HepG2 (cell line): ENCODE data around the gene EAF1.

Experiments
- ATF3 ChIP-seq: sonication (generic); formaldehyde crosslinking; IDR thresholded peaks from 2 replicates; pipeline ENCODE4 v1.4.0; 2020; ENCODE audit warnings: missing genetic modification reagents
- EHMT2 ChIP-seq: fragments of 200-600 bp; sonication (generic); IDR thresholded peaks from 2 replicates; pipeline ENCODE4 v1.7.0; 2017; ENCODE audit warnings: antibody characterized with exemption, low read depth, low read length, borderline replicate concordance
- ELF4 ChIP-seq: sonication (generic); formaldehyde crosslinking; IDR thresholded peaks from 2 replicates; pipeline ENCODE4 v1.5.0; 2020; ENCODE audit warnings: missing genetic modification reagents, mild to moderate bottlenecking, moderate library complexity, borderline replicate concordance
- PHB2 ChIP-seq: fragments of 450-650 bp; IDR thresholded peaks from 2 replicates; pipeline ENCODE4 v1.6.1; 2018; ENCODE audit not compliant: partially characterized antibody
- TAF1 ChIP-seq: sonication (generic); formaldehyde crosslinking; IDR thresholded peaks from 2 replicates; pipeline ENCODE4 v1.4.0; 2020; ENCODE audit warnings: missing genetic modification reagents
- TSC22D2 ChIP-seq: sonication (generic); formaldehyde crosslinking; IDR thresholded peaks from 2 replicates; pipeline ENCODE4 v1.5.1; 2020; ENCODE audit warnings: missing genetic modification reagents, mild to moderate bottlenecking, borderline replicate concordance
- ZNF318 ChIP-seq: sonication (generic); formaldehyde crosslinking; IDR thresholded peaks from 2 replicates; pipeline ENCODE4 v1.4.0; 2020; ENCODE audit warnings: mild to moderate bottlenecking, missing genetic modification reagents

GRCh38 chr3:15491143-15491542 is 63.7 kb downstream of the EAF1 start:
- TF ChIP-seq TSC22D2 (no peak), PHB2 (no peak), ELF4 (CRISPR knock-in tag) (no peak), EHMT2 (no peak), TAF1 (CRISPR knock-in tag) (no peak), ATF3 (no peak), ZNF318 (CRISPR knock-in tag) (no peak)
